ENCODE results near the gene MRPS23. TPM values are rescaled to one million over a fixed set of nuclear protein-coding genes. Genes with fewer than 3 reads are reported as not detected.

The MRPS23 gene
- polyA plus RNA-seq, 3 donors = 55.4 to 66.7 (median 61.9) TPM

DNA sequence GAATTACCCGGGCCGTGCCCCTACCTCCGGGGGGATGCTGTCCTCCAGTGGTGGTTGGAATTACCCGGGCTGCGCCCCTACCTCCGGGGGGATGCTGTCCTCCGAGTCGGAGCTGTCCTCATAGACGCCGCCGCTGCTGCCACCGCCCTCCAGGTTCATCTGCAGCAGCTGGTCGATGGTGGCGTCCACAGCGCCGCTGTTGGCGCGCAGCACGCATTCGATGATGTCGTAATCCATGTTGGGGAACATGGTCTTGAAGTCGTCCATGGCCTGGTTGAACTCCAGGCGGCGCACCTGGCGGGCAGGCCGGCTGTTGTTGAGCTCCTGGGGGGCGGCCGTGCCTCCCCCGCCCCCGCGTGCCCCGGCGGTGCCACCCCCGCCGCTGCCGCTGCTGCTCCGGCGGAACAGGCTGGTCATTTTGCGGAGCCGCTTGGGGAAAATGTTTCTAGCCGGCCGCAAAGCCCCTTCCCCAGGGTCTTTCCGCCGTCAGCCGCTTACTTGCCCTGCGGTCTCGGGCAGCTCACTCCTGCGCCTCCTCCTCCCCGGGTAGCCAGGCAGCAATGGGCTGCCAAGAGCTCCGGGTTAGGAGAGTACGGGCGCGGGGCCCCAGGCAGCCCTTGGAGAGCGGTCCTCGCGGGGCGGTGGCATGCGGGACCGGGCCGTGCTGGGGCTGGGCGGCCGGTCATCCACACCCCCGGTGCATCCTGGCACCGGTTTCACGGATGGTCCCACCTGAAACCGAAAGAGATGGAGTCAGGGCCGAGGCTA lies 35.5 kb upstream of the MRPS23 start:
- no peak for DNase-seq (ENCODE audit: extremely low read depth in 1 of 11, low read depth in 9 of 11, low spot score in 4 of 11)

DNA sequence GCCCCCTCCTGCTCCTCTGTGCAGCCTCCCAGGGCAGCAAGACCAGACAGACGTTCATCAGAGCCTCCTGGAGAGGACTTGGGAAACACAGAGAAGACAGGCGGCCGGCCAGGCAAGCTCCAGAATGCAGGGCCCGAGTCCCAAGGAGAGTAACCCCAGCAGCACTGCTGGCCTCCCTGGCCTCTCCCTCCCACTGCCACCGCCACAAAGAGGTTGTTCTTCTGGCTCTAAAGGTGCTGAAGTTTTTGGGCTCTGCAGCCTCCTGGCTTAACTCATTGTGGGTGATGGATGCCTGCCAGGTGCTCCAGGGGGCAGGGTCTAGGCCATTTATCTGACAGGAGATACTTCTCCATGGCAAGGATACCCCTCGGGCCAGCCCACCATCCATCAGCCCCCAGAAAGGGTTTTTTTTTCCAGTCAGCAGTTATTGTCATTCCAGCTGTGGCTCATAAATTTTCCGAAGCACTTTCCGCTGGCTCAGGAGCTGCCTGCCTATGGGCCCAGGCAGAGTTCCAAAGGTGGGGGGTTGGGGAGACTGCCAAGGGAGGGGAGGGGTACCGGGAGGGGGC lies 32.0 kb upstream of the MRPS23 start:
- peak in 1 of 11 donors; percentile 70 for DNase-seq (ENCODE audit: extremely low read depth in 1 of 11, low read depth in 9 of 11, low spot score in 4 of 11)

DNA sequence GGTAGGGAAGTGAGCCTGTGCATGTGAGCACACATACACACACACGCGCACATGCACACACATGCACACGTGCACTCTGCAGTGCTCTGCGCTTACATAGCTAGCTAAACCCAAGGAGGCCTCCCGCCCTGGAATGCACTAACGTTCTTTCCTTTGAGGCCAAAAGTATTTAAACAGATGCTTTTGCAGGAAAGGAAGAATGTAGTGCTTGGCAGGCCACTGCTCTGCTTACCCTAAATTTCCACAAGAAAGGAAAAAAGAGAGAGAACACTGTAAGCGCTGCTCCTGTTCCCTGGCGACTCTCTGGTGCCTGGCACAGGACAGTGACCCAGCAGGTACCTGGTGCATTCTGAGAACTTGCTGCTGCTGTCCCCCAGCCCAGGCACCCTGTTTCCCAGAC lies 31.3 kb upstream of the MRPS23 start:
- DNase-seq (ENCODE audit: extremely low read depth in 1 of 11, low read depth in 9 of 11, low spot score in 4 of 11) = no peak

DNA sequence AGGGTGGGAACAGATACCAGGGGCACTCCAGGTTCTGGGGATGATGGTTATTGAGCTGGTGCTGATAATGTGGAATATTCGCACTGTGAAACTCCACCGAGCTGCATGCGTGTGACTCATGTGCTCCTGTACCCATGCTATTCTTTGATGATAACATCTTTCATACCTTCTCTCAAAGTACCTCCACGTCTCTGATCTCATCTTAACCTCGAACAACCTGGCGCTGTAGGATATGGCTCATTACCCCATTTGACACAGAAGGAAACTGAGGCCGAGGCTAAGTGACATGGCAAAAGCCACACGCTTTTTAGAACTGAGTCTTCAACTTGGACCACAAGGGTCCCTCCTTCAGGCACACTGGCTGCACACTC lies 30.2 kb upstream of the MRPS23 start:
- no peak for DNase-seq (ENCODE audit: extremely low read depth in 1 of 11, low read depth in 9 of 11, low spot score in 4 of 11)

DNA sequence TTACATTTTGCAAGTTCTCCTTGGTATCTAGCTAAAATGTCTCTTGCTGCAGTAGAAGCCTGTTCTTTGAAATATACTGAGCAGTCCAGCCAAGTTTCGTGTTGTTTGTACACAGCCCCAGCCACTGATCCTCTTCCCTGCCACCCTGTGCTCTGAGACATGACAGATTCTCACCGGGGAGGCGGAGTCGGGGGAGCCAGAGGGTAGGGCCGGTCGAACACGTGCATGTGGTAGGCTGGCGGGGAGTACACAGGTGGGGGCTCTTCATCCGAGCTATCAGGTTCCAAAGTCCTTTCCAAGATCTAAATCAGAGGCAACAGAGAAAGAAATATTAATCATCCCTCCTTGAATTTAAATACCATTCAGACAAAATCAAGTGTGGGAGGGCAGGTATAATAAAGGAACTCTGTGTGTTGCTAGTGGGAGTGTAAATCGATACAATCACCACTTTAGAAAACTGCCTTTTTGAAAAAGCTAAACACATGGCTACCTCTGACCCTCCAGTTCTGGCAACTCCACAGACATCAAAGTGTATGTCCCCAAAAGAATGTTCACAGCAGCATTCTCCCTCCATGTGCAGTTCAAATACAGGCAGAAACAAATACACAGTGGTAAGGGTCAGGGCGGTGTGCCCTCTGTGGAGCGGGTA lies 29.7 kb upstream of the MRPS23 start:
- peak in 1 of 11 donors; percentile 55 for DNase-seq (ENCODE audit: extremely low read depth in 1 of 11, low read depth in 9 of 11, low spot score in 4 of 11)

DNA sequence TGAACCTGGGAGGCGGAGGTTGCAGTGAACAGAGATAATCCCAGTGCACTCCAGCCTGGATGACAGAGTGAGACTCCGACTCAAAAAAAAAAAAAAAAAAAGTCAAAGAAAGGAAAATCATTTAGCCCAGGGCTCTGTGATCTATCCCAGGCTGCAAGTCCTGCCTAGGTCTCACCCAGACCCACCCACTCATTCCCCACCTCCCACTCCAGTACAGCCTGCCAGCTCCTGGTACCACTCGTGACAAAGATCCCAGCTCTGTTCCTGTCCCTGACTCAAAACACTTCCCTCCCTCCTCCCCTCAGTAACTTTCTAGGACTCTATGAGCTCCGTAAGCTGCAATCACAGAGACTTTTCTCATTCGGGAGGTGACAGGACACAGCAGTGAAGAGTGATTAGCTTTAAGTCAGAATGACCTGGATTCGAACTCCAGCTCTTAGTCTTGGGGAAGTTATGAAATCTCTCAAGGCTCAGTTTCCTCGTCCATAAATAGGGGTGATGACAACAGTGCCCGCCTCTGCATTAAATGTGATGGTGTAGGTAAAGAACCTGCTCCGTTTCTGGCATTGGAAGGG lies 28.0 kb upstream of the MRPS23 start:
- no peak for DNase-seq (ENCODE audit: extremely low read depth in 1 of 11, low read depth in 9 of 11, low spot score in 4 of 11)

DNA sequence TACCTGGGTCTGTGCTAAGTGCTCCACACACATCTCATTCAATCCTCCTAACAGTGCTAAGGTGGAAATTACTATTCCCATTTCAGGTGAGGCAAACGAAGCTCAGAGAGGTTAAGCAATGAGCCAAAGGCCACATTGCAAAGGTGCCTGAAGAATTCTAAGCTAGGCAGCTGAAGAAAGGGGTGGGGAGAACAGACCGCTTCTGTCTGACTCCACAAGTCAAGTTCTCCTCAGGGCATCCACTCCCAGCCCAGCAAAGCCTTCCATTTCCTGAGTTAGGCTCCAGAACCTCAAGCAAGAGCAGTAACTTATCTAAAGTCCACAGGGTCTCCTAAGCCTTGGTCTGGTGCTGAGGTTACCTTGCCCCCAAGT lies 27.0 kb upstream of the MRPS23 start:
- no peak for DNase-seq (ENCODE audit: extremely low read depth in 1 of 11, low read depth in 9 of 11, low spot score in 4 of 11)

DNA sequence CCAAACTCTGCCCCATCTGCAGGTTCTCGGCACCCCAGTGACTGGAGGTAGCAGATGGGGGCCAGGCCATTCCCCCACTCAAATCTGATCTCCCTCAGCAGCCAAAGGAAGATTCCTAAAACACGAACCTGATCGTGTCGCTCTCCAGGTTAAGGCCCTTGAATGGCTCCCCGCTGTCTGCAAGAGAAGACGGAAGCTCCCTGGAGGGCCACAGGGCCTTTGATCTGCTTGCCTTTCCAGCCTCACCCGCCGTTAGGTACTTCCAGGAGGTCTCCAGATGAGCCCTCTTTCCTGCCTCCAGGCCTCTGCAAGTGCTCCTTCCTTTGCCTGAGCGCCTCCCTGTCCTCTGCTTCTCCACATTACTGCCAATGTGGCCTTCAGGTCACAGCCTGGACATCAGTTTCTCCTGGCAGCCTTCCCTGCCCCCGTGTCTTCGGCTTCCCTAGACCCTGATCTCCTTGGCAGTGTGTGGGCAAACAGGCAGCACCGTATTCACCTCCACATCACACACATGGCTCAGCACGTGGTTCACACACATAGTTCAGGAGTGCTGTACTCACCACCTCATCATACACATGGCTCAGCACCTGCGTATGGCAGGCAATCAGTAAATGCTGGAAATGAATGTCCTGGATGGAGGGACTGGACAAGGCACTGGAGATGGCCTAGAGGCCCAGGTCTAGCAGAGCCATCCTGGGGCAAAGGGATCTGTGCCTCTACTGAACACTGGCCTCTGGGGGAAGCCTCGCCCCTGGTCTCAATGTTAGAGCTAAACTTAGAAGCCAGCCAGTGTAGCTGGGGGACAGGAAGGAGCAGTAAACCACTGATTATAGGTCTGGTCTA lies 26.4 kb upstream of the MRPS23 start:
- no peak for DNase-seq (ENCODE audit: extremely low read depth in 1 of 11, low read depth in 9 of 11, low spot score in 4 of 11)

DNA sequence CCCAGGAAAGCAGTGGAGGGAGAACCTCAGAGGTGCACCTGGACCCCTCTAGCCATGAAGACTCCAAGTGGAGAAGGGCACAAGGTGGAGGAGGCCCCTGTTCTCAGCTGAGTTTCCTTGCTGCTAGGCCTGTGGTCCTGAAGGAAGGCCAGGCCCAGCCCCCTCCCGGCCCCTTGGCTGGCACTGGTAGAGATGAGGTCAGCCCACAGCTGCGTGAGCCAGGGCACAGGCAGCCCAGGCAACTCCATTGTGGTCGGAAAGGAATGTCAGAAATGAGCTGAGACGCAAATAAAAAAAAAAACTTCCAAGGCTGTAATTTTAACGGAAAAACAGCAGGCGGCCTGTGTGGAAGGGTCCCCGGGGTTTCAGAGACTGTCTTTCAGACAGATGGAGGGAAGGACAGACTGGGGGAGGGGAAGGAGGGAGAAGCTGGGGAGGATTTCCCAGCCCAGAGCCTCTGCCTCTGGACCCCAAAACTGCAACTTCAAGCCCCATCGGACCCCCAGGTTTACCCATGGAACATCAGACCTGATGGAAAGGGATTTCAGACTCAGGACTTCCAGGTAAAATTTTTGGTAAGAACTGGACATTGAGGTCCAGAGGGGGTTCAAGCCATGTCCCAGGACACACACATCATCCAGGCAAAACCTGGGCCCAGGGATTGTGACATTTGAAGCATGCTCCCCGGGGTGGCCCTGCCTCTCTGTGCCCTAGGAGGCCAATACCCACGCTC lies 25.6 kb upstream of the MRPS23 start:
- DNase-seq (ENCODE audit: extremely low read depth in 1 of 11, low read depth in 9 of 11, low spot score in 4 of 11) = peak in 7 of 11 donors; percentile 53 to 87 (median 85)

DNA sequence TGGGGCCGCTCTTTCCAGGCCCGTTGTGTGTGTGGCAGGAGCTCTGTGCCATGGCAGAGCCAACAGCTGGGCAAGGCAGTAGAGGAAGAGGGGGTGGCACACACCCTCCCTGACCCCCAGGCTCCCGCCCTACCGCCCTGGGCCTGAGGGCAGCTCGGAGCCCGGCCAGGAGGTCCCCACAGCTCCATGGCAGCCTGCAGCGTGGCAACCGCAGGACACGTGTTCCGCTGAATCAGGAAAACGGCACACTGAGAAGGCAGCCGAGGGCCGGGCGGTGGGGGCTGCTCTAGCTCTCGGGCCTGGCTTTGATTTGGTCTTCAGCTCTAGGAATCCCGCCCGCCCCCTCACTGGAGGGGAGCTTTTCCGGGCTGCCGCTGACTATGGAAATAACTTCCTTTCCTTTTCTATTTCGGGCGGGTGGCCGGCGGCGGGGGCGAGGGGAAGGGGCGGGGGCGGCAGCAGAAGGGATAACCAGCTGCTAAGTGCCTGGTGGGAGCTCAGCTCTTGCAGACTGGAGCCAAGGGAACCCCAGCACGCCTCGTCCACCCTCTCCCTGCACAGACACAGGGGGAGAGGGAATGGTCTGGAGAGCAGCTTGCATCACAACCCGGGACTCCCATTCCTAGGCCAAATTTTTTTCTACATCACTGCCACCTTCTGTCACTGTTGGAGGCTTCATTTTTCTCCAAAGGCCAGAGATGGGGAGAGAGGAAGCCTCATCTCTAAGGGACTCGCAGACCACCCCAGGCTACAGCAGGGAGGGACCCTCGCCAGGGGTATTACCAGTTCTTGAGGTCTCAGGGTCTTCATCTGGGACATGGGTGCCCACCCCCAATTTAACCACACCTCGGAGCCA lies 24.8 kb upstream of the MRPS23 start:
- DNase-seq (ENCODE audit: extremely low read depth in 1 of 11, low read depth in 9 of 11, low spot score in 4 of 11) = peak in 8 of 11 donors; percentile 53 to 92 (median 85)

DNA sequence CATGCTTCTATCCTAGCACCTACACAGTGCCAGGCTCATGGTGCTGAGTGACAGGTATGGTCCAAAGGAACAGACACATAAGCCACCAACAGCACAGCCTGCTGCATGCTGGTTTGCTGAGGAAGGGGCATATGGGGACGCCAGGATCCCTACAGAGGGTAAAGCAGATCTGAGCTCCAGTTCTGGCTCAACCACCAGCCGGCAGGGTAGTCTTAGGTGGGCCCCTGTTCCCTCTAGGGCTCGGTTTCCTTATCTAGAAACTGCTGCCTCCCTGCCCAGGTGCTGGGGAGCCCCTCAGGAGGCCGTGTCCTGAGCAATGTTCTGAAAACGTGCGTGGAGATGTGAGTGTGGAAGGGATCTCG lies 24.2 kb upstream of the MRPS23 start:
- DNase-seq (ENCODE audit: extremely low read depth in 1 of 11, low read depth in 9 of 11, low spot score in 4 of 11) = no peak

DNA sequence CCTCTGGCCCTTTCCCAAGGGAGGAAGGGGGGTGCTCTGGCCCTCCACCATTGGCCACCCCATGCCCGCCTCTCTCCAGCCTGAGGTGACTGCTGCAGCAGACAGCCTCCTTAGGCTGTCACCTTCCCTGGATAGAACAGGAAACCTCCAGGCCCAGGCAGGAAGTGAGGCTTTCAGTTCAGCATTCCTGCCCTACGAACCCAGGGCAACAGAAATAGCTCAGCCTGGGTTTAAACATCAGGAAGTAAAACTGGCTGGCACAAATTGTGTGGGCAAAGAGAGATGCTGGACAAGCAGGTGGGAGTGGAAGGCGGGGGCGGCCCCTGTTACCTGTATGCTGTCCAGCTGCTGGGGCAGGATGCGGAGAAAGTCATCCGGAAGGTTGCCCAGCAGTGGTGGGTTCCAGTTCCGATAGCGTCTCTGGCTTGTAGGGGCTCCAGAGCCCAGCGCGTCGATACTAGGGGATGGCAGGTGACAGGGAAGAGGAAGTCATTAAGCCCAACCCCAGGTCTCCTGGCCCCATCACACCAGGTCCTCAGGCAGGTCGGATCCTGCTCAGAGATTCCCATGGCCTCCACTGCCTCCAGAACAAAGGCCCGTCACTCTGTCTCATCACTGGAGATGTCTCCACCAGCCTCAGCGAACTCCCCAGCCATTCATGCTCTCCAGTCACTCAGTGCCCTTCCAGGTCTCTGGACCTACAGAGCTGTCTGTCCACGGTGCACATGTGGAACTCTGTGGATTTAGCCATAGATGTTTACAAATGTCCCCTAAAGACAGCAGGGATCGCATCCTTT lies 23.6 kb upstream of the MRPS23 start:
- no peak for DNase-seq (ENCODE audit: extremely low read depth in 1 of 11, low read depth in 9 of 11, low spot score in 4 of 11)

DNA sequence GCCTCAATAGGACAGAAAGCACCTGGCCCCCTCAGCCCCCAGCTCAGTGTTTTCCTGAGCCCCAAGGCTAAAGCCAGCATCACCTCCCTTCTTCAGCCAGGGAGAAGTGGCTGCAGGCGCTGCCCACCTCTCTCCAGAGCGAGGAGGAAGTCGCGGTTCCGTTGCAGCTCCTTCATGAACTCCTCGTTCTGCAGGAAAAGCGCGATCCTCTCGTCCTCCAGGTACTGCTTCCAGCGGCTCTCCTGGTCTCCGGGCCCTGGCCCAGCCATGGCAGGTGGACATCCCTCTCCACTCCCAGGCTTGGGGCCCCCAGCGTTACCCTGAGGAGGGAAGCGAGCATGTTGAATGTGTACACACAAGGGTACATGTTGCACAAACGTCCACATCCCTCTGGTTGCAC lies 22.7 kb upstream of the MRPS23 start:
- no peak for DNase-seq (ENCODE audit: extremely low read depth in 1 of 11, low read depth in 9 of 11, low spot score in 4 of 11)

DNA sequence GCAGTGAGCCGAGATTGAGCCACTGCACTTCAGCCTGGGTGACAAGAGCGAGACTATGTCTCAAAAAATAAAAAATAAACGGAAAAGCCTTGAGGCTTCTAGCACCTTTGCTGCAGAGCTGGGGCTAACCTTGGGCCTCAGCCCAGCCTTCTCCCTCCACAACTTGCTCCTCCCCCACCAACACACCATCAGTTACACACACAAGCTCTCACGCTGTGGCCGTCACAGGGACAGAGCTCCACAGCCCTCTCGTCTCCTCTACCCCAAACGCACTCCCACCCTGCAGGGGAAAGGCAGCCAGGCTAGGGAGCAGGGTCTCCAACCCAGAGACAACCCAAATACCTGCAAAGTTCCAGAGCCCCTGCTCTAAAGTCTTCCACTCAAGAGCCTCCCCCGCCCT lies 22.0 kb upstream of the MRPS23 start:
- DNase-seq (ENCODE audit: extremely low read depth in 1 of 11, low read depth in 9 of 11, low spot score in 4 of 11) = no peak

DNA sequence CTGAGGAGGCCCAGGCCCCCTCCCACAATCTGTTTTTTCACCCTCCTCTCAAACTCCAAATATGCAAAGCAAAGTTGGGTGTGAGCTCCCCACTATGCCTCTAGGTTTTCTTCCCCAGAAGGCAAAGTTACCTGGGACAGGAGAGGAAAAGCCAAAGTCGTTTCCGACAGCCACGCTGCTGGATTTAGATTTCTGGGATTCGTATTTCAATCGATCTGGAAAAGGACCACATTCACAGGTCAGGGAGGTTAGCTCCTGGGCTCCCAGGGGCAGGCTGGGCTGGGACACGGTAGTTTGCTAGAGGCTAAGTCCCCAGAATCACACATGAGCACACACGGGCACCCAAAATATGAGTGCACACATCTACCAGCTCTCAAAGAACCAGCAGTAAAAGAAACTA lies 21.3 kb upstream of the MRPS23 start:
- no peak for DNase-seq (ENCODE audit: extremely low read depth in 1 of 11, low read depth in 9 of 11, low spot score in 4 of 11)

DNA sequence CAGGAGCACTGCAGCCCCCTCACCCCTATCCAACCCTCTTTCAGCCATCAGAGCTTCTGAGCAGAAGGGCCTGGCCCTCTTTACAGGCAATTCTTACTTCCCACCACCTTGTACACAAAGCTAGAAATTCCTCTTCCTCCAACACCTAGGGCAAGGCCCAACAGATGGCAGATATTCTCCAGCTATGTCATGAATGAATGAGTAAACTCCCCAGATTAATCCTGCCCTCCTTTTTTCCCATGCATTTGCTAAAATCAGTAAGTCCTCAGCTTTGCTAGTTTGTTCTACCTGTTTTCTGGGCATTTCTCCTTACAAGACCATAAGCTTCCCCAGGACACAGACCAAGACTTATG lies 20.4 kb upstream of the MRPS23 start:
- DNase-seq (ENCODE audit: extremely low read depth in 1 of 11, low read depth in 9 of 11, low spot score in 4 of 11) = no peak

DNA sequence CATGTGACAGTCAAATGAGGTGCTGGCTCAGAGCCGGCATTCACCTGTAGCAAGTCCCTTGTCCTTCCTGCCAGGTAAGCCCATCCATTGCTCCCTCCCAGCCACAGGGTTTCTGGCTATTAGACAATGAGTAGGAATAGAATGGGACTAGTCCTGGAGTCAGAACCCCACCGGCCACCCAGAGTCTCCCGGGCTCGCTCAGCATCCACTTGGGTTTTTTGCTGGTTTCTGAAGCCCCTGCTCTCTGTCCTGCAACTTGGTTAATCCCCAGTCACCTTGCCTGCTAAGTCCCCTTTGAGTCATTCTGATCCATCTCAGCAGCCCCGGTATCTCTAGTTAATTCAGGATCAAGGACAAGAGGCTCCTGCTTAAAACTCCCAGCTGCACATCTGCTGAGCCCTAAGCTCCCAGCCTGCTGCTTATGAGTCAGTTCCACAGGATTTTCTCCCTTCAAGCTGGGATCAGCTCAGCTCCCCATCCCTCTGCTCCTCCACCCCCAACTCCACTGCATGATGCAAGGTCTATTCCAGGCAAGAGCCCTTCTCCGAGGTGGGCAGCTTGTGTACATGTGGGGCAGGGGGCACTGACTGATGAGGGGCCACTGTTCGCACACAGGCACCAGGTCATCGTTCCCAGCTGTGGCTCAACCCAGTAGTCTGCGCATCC lies 19.9 kb upstream of the MRPS23 start:
- no peak for DNase-seq (ENCODE audit: extremely low read depth in 1 of 11, low read depth in 9 of 11, low spot score in 4 of 11)
